ENCODE results near the gene LMOD1.
"Not testable (repeated sequence)": the region's sequence is repeated elsewhere in the genome, so short reads cannot be mapped to it uniquely, and the experiment has no call there.

Gene LMOD1

DNA sequence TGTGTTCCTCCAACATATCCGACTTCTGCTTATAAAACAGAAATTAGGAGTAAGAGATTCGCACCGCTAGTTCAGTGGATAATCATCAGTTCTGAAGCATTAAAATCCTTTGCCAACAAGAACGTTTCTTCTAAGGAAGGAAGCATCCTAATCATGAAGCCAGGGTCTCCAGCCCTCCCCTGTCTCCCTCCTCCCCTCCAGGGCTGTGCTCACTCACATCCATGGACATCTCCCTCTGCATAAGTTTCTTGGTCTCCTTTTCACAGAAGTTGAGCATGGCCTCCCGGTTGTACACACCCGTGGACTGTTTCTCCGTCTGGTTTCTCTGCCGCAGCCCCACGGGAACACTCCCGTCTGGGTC lies 505 bp downstream of the LMOD1 start:
- no peak for DNase-seq

DNA sequence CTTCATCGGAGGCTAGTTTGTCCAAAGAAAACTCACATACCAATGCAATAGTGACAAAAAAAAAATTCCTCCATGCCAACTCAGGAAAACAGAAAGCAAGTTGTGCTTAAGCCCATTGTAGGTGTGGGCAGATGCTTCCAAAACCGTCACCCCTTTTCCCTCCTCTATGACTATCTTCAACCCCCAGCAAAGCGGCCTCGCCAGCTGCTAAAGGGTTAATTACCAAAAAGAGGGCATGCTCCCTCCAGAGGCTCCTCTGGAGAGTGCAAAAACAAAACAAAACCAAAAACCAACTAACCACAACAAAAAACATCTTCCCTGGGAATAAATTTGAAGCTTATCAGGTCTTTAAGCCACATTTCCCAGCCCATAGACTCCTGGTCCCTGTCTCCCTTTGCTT lies 1.2 kb downstream of the LMOD1 start:
- no peak for DNase-seq

DNA sequence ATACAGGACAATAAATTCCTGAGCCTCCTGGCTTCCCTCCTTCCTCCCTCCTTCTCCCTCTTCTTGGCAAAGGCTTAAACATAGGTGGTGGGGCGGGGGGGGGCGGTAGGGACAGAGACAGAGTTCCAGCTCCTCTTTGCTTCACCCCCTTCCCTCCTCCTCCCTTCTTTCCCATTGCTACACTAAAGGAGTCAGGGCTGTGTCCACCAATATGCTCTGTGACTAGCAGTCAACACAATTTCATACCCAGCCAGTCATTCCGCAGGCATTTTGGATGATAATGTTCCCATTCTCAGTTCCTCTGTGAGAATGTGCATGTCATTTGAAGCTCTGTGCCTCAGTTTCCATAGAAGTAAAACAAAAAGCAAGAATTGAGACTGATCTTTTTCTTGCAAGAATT lies 1.7 kb downstream of the LMOD1 start:
- no peak for DNase-seq

DNA sequence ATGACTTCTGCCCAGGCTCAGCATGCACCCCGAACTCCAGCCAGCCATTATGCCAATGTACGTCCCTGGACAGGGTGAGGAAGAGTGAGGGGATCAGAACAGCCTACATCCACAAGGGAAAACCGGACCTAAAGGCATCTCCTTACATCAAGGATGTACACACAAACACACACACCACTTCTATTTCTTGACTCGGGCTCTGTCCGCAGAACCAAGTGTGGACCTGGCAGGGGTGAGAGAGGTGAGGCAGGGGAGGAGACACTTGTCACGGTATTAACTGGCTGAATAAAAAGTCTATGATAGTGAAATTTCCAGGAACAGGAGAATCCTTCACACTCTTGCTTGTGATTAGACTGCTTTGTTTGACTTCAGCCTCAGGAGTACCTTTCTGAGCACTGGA lies 2.3 kb downstream of the LMOD1 start:
- no peak for DNase-seq

DNA sequence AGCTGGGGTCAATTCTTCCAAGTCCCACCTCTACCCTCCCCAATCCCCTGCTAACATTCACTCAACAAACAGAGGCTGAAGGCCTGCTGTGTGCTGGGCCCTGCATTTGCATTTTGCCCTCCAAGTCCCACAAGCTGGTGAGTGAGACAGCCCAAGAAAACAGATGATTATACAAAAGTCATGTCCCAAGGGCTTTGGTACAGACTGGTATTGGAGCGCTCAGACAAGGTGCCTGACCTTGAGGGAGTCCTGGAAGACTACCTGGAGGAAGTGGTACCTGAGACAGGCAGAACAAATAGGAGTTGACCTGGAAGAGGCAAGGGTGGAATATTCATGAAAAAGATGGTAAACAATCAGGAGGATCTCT lies 4.2 kb downstream of the LMOD1 start:
- no peak for DNase-seq

DNA sequence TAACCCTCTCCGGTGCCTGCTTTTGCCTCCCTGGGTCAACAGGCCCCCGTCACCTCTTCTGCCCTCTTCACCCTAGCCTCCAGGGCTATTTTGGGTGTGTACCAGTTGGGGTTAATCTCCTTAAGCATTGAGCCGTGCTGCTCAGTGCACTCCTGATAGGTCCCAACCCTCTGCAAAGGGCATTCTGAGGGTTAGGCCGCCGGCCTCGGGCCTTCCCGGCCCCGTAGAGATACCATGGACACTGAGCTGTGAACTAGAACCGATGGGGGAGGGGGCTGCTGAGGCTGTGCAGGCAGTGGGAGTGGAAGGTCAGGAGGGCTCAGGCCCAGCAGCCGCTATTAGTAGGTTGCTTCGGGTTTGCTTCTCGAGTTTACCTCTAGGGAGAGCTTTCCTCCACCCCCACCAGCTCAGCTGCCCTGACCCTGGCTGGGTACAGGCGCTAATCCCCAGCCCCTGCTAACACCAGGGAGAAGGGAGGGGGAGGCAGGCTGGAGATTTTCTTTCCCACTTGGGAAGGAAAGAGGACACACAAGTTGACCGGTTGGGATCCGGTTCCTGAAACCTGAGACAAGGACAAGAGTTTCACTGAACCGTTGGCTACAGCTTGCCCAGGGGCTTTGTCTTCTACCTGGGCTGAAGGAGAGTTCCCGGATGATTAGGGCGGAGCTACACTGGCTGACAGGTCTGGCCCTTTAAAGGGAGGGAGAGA lies 4.8 kb downstream of the LMOD1 start:
- no peak for DNase-seq

DNA sequence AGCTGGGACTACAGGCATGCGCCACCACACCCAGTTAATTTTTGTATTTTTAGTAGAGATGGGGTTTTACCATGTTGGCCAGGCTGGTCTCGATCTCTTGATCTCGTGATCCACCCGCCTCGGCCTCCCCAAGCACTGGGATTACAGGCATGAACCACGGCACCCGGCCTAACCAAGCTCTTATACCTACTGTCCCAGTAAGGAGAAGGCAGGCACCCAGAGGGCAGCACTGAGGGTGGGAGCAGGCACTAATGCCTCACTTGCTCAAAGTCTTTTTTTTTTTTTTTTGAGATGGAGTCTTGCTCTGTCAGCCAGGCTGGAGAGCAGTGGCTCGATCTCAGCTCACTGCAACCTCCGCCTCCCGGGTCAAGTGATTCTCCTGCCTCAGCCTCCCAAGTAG lies 6.0 kb downstream of the LMOD1 start:
- not testable (repeated sequence) for DNase-seq

DNA sequence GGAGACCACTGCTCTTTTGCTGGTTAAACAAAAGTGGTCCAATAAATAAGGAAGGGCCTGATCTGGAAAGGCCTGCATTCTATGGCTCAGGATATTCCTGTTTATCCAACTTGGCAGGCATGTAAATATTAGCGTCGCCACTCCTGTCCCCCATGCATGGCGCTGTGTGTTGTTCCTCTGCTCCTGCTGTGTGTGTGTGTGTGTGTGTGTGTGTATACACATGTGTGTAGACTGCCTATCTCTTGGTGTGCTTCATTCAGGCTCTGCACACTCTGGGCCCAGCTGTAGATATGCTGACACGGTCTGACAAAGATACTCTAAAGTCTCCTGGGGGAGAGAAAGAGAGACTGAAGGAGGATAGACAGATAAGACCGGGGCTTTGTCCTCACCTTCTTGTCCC lies 6.8 kb downstream of the LMOD1 start:
- DNase-seq, result no peak

DNA sequence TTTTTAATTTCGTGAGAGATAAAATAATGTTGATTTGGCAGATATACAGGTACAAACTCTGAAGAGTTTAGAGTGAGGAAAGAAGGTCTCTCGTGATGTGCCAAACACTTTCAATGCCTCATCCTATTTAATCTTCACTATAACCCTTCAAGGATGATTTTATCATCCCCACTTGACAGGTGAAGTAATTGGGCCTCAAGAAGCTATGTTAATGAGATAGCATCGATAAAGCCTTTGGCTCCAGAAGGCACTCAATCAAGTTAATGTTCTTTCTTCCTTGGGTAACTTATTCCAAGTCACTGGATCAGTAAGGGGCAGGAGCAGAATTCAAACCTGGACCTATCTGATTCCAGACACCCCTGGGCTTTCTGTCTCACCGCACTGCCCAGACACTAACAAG lies 7.2 kb downstream of the LMOD1 start:
- no peak for DNase-seq

DNA sequence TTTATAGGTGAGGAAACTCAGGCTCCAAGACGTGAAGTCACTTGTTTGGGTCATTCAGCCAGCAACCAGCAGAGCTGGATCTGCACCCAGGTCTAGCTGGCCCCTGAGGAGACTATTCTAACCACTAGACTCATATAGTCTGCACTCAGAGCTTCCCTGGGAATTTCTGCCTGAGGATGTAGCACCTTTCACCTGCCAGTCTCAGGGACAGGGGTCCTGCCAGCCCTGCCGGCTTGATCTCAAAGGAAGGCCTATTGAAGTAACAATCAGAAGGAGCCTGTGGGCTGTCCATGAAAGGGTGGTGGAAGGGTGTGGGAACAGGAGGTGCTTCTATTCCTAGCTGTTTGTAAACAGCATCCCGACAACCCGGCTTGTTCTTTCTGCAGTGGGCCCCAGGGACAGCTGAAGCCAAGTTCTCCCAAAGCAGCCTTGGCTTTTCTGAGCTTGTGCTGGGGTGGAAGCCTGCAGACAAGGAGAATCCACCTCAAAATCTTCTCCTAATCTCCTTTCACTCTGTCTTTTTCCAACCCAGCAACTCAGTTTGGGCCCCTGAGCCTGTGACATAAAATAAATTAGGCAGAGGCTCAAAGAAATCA lies 7.8 kb downstream of the LMOD1 start:
- no peak for DNase-seq

DNA sequence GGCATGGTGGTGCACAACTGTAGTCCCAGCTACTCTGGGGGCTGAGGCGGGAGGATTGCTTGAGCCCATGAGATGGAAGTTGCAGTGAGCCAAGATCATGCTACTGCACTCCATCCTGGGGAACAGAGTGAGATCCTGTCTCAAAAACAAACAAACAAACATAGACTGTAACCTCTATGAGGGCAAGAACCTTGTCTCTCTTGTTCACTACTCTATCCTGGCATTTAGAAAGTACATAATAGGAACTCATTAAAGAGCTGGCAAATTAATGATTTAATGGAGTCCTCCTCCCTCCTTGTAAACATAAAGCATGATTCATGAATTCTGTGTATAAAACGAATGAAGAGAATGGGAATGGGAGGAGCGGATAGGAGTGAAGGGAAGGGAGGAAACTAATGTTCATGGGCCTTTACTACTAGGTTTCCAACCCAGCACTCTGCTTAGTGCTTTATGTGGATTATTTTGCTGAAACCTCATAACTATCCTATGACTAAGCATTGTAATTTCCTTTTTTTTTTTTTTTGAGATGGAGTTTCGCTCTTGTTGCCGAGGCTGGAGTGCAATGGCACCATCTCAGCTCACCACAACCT lies 8.6 kb downstream of the LMOD1 start:
- no peak for DNase-seq

DNA sequence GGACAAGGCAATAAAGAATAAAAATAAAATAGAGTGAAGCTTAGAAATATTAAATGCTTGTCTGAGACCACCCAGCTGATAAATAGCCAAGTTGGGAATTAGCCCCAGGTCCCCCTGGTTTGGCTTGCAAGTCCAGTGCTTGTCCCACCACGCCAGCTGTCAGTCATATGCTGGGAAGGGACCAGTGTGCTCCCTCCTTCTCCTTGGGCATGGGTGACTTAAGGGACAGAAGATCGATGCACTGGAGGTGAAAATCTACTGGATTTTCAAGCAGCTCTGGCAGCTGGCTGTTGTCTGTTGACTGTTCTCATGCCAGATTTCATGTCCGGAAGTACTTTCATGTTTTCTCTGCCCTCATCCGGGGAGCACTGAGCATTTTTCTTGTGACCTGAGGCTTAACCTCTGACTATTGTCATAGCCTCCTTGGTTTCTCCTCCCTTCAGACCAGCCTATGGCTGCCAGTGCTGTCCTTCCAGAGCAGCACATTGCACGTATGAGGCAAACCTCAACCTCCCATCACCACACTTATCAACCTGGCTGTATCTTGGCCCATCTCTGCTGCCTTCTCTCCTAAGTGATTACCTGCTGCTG lies 12.4 kb downstream of the LMOD1 start:
- no peak for DNase-seq

DNA sequence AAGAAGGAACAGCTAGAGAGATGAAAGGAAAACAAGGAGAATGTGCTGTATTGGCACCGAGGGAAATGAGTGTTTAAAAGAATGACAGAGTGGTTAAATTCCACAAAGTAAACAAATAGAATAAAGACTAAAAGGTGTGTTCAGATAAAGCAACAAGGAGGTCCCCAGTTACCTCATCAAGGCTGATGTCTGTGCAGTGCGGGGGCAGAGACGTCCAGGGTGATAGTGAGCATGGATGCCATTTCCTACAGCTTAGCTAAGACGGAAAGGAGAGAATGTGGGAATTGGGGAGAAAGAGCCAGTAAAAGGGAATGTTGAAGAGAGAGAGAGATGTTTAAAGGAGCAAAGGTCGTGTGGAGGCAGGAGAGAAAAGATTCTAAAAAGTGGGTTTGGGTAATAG lies 15.5 kb downstream of the LMOD1 start:
- DNase-seq, result no peak

DNA sequence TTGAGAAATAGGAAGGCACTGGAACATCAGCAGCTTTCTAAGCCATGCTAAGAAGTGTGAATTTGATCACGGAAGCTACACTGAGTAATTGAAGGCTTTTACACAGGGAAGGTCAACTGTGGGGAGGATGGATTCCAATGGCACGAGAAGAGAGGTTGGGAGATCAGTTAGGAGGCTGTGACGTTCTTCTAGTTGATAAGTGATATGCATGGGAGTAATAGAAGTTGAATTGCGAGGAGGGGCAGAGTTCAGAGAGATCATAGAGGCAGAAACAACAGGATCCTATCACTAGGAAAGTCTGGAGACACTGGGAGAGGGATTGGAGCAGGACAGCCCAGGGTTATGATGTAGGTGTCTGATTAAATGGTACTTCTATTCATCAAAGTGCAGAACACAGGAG lies 16.2 kb downstream of the LMOD1 start:
- no peak for DNase-seq

DNA sequence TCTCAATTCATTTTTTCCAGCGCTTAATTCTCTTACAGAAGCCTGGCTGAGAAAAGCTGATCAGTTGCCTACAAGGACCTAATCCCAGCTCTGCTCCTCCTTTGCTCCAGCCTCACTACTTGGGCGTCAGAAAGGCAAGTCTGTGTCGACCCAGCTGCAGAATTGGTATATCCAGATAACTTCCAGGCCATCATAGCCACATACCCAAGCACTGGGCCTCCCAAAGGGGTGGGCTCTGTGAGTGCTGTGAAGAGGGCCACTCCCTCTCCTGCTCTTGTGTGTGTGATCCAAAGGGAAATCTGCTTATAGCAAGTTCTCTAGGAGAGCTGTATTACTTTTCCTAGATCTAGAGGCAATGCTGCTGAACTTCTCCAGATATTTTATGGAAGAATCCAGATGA lies 18.1 kb downstream of the LMOD1 start:
- DNase-seq, result no peak

DNA sequence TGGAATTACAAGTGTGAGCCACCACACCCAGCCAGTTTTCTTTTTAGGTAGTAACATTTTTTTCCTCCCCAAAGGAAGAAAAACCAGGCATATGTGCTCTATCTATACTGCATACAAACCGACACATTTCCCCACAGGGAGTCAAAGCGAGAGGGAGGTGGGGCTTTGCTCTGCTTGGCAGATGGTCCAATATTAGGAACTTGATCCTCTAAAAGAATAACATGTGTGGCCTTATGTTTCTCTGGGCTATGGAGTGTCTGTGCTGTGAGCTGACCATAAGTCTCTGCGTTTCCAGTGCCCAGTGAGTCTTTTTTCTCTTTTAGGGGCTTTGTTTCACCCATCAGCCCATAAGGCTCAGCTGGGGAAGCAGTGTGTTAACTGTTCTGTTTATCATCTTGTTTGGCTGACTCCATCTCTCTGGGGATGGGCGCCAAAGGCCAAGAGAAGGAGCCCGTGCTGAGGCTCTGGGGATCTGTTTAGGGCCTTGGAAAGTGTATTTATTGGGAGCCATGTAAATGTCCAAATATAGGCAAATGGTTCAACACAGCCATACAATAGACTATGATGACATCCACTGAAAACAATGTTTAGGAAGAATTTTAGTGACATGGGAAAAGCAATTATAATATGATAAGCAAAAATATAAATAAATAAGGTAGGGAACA lies 20.2 kb downstream of the LMOD1 start:
- no peak for DNase-seq

DNA sequence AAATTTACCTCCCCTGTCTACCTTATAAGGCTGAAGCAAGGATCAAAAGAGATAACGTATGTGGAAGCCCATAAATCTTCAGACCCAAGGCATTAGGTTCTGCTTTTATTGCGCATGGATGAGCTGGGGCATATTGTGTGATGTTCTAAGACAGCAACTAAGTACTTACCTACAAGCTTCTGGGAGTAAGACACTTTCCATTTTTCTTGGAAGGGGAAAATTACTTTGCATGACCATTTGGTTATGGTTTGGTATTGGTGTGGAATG lies 21.1 kb downstream of the LMOD1 start:
- no peak for DNase-seq

DNA sequence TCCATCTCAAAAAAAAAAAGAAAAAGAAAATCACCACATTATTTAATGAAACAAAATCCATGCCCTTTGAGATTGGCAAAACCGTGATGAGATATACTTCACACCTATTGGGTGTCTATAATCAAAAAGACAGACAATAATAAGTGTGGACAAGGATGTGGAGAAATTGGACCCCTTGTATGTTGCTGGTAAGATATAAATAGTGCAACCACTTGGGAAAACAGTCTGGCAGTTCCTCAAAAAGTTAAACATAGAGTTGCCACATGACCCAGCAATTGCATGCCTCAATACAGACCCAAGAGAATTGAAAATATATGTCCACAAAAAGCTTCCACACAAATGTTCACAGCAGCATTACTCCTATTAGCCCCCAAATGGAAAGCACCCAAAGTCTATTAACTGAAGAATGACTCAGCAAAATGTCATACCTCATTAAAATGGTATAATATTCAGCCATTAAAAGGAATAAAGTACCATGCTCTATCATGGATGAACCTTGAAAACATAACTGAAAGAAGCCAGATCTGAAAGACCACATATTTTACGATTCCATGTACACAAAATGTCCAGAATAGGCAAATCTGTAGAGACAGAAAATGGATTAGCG lies 24.3 kb downstream of the LMOD1 start:
- DNase-seq, result no peak

DNA sequence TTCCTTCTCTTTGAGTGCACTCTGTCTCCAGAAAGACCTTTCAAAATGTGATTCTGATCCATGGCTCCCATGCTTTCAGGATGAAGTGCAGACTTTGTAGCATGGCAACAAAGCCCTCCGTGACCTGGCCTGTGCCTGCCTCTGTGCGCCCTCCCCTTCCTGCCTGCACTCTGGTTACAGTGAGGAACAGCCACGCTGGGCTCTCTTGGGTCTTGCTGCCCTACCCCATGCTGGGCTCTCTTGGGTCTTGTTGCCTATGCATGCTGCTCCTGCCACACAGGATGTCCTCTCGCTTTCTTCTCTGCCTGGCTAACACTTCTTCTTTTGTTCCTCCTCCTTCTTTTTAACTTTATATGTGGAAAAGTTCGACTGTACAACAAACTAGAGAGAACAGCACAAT lies 28.0 kb downstream of the LMOD1 start:
- no peak for DNase-seq

DNA sequence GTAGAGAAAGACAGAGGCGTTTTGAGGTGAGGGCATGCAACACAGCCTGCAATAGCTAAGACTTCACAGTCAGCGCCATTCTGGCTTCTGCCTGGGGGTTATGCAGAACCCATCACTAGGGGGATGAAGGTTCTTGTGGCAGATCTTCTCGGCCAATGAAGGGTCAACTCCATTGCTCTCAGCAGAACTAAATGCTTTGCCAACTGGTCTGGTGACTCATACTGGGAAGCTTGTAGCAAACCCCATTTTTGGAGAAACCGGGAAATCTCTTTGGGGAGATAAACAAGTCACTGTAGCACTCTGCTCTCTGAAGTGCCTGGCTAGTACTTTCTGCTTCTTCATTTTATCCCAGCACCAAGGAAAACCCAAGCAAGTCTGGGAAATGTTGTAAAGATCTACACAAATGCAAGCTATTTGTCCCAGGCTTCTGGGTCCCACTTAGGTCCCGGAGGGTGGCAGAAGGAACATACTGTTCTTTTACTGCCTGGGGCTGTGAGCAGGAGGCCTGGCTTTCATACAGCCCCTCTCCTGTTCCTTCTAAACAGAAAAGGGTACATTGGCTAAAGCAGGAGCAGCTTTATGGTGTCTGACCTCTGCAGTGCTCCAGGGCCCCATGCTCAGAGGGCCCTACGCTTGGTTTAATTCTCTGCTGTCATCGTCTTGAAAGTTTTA lies 28.9 kb downstream of the LMOD1 start:
- no peak for DNase-seq

DNA sequence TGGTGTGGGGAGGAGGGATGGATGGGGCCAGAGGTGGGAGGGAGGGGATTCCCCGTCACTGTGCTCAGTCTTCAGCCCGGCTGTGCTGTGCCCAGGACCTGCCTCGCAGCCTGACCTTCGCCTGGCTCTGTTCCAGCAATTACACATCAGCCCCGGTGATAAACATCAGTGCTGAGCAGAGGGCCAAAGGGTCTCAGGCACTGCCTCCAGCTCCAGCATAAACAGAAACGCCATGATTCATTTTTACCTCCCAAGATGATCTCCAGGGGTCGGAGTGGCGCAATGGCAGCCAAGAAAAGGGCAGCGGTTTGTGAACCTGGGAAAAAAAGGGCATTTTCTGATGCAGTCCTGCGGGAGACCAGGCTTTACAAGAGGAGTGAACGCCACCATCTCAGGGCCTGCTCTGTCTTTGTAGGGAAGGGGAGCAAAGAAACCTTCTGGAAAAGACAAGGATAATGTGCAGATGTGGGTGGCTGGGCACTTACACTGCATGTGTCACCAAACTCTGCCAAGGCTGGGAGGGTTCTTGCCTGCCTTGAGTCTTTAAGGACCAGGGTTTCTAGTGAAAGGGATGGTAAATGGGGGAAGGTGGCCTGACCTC lies 29.6 kb downstream of the LMOD1 start:
- no peak for DNase-seq

DNA sequence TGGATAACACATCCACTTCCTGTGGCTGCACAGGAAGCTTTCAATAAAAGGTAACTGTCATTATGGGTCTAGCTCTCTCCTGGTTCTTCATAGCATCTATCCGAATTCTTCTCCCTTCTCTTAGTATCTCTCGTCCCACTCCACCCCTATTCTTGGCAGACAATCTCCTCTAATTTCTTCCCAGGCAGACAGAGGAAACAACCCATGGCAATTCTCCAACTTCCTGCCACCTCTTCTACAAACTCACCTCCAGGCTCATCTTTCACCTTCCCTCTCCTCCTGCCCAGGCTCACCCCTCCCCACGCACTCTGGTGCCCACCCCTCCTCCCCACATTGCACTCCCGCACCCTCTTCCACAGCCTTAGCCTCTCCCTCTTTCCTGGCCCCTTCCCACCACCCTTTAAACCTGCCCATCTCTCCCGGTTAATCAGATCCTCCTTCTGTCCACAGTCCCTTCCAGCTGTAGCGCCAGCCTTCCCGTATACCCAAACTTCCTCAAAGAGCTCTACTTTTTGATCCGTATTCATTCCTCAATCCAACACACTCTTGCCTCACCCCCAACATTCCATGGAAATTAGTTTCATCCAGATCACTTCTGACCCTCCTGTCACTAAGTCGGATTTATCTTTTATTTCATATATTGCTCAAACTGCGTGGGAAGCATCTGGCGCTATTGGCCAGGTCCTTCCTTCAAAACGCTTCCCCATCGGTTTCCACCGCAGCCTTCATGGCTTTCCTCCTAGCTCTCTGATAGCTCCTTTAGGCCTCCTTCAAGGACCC lies 31.7 kb downstream of the LMOD1 start:
- no peak for DNase-seq
